AG09309 (cell line): Measurements from ENCODE around the gene EPB42.
A peak's percentile ranks its signal among the peaks of the same experiment; 100 is the strongest.

ENCODE experiments used
- DNase-seq: peaks from one replicate; pipeline ENCODE4 v3.0.0-alpha.2; 2010; ENCODE audit warnings: low read depth
- H3K4me3 ChIP-seq: 2 replicates; pipeline ENCODE4 v1.5.1; 2011; ENCODE audit warnings: mild to moderate bottlenecking, low read depth, low read length, moderate library complexity; ENCODE audit not compliant: control insufficient read depth
- TF ChIP-seq, protein P1 (sequence below): IDR thresholded peaks from 2 replicates; pipeline ENCODE4 v1.5.1; 2011; ENCODE audit warnings: mild to moderate bottlenecking, low read depth, low read length, inconsistent platforms; ENCODE audit not compliant: insufficient read depth, control insufficient read depth; ENCODE audit errors: missing control alignments

The EPB42 gene

DNA sequence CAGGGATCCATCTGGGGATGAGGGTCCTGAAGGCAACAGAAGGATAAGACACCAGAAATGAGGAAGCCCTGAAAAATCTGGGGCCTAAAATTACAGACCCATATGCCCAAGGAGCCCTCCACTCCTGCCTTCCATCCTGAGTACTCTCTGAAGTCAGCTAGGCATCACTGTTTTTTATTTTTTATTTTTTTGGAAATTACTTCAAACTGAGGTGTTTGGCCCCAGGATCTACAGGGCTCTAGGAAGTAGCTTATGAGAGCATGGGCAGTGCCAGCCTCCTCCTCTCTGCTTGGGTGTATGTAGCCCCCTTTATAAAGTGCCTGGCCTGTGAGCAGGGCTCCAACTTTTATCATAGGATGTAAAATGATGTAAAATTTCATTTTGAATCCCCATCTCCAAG lies 7.9 kb downstream of the EPB42 start:
- no peak overlapping the region for H3K4me3 ChIP-seq
- TF ChIP-seq, protein P1, sequence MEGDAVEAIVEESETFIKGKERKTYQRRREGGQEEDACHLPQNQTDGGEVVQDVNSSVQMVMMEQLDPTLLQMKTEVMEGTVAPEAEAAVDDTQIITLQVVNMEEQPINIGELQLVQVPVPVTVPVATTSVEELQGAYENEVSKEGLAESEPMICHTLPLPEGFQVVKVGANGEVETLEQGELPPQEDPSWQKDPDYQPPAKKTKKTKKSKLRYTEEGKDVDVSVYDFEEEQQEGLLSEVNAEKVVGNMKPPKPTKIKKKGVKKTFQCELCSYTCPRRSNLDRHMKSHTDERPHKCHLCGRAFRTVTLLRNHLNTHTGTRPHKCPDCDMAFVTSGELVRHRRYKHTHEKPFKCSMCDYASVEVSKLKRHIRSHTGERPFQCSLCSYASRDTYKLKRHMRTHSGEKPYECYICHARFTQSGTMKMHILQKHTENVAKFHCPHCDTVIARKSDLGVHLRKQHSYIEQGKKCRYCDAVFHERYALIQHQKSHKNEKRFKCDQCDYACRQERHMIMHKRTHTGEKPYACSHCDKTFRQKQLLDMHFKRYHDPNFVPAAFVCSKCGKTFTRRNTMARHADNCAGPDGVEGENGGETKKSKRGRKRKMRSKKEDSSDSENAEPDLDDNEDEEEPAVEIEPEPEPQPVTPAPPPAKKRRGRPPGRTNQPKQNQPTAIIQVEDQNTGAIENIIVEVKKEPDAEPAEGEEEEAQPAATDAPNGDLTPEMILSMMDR: no peak
- DNase-seq: no peak

- TF ChIP-seq, protein P1: no peak
- no peak for DNase-seq
- no peak overlapping the region for H3K4me3 ChIP-seq
Observed at GRCh38 chr15:43212299-43212698, 8.5 kb downstream of the EPB42 start.

GRCh38 chr15:43211224-43211735 lies 9.5 kb downstream of the EPB42 start:
- H3K4me3 ChIP-seq: no peak overlapping the region
- TF ChIP-seq, protein P1: no peak
- no peak for DNase-seq

DNA sequence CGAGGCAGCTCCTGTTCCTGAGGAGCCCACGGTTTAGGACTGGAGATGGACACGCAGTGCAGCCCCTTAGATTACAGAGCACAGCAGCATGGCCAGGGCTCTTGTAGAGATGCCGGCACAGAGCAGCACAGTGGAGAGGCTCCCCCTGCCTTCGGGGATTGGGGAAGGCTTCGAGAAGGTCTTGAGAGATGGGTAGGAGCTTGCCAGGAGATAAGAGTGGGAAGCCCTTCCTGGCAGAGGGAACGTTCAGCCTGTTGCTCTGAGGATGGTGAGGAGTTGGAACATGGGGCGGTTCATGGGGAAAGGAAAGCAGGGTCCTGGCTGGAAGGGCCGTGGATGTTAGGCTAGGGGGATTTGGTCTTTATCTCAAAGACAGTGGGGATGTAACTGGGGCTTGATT lies 10.0 kb downstream of the EPB42 start:
- no peak for DNase-seq
- TF ChIP-seq, protein P1: no peak

DNA sequence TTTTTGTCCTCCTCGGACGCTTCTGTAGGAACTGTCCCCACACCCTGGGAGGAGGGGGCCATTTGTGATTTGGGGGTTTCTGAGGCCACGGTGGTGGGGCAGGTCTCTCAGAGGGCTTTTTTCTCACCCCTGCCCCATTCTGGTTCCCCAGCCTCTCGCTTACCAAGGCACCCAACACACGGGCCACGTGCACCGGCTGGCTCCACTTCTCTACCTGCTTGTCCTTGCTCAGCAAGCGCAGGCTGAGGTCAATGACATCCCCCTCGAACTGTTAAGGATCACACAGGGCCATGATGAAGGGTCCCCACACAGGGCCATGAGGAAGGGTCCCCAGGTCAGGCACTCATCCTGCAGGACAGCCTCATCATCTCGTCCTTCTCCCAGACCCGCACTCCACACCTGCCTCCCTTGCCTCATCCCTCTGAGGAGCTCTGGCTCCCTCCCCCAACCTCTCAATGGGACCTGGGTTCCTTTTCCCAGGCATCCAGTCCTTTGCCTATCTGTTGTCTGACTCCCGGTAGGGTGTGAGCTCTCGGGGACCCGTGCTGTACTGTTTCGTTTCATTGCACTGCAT lies 10.6 kb downstream of the EPB42 start:
- no peak for DNase-seq
- TF ChIP-seq, protein P1: no peak
- no peak overlapping the region for H3K4me3 ChIP-seq

More for the DNA sequence above, 10.0 kb downstream of the EPB42 start:
- no peak overlapping the region for H3K4me3 ChIP-seq

DNA sequence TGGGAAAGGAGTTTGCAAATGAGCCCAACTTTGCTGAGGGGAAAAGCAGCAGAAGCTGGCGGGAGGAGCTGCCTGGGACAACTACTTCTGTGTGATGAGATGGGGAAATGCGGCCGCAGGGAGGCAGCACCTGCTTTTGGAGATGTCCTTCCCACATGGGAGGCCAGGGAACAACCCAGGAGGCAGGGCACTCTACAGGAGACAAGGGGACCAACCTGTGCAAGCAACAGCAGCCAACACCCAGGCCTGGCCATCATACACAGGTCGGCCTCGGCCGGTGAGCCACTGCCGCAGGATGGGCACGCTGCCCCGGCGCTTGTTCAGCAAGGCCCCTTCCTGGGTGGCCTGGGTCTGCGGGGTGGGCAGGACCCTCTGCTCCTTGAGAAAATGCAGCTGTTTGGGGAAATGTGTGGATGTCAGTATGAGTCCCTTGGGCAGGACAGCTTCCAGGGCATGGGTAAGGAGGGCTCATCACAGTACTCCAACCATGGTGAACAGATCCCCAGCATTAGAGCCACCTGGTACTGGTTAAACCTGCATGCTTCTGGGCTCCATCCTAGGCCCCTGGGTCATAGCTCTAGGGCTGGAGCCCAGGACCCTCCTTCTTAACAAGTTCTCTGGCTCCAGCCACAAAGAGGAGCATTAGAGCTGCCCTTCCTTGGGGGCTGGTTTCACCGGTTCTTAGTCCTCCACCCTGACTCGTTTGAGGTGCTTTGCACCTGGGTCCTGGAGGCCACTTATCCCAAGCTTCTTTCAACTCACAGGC lies 11.6 kb downstream of the EPB42 start:
- TF ChIP-seq, protein P1: peak; percentile 29
- DNase-seq: no peak
- no peak overlapping the region for H3K4me3 ChIP-seq
